OCI-LY7 (cell line): ENCODE results near the gene PRRT1B. TPM values are rescaled to one million over a fixed set of nuclear protein-coding genes. Genes with fewer than 3 reads are reported as not detected.
A peak's percentile ranks its signal among the peaks of the same experiment; 100 is the strongest.

Source experiments
- BruUV-seq: library from RNA; stranded (reverse); fragments of 400-500 nt; replicated peaks from 2 replicates; lab custom pipeline; 2021; lab: Mats Ljungman, UMichigan
- CTCF ChIA-PET: fragments of 300-600 bp; sonication (Branson Sonifier 250); formaldehyde crosslinking; loops from one replicate; lab custom pipeline; 2022; ENCODE audit warnings: antibody characterized with exemption; ENCODE audit not compliant: unreplicated experiment; lab: Charles Lee
- POLR2A ChIA-PET: fragments of 300-600 bp; sonication (Branson Sonifier 250); formaldehyde crosslinking; loops from one replicate; lab custom pipeline; 2022; ENCODE audit warnings: antibody characterized with exemption; lab: Charles Lee
- DNase-seq: peaks from one replicate; pipeline ENCODE4 v3.0.0-alpha.2; 2015; ENCODE audit warnings: low spot score
- H2AFZ ChIP-seq: fragments of 200-600 bp; sonication (generic), shearing (Covaris generic); 2 replicates; pipeline ENCODE4 v1.6.1; 2014; ENCODE audit warnings: mild to moderate bottlenecking, antibody characterized with exemption, low read length, moderate library complexity
- H3K27ac ChIP-seq: fragments of 200-600 bp; sonication (generic); 2 replicates; pipeline ENCODE4 v1.5.1; 2014; ENCODE audit warnings: mixed run types, low read depth, mild to moderate bottlenecking, moderate library complexity, low read length, inconsistent platforms; ENCODE audit not compliant: poor library complexity, severe bottlenecking
- H3K36me3 ChIP-seq: fragments of 200-600 bp; sonication (generic); 2 replicates; pipeline ENCODE4 v1.6.1; 2014; ENCODE audit warnings: mild to moderate bottlenecking, antibody characterized with exemption, low read length, moderate library complexity, mixed read lengths; ENCODE audit not compliant: insufficient read depth
- H3K4me1 ChIP-seq: fragments of 200-600 bp; sonication (generic); 2 replicates; pipeline ENCODE4 v1.5.1; 2014; ENCODE audit warnings: mild to moderate bottlenecking, low read length; ENCODE audit not compliant: insufficient read depth, poor library complexity, severe bottlenecking
- H3K4me2 ChIP-seq: fragments of 200-600 bp; sonication (generic); 2 replicates; pipeline ENCODE4 v1.6.1; 2014; ENCODE audit warnings: mild to moderate bottlenecking, low read length
- H3K4me3 ChIP-seq: fragments of 200-600 bp; sonication (generic); 2 replicates; pipeline ENCODE4 v1.5.1; 2014; ENCODE audit warnings: mild to moderate bottlenecking, low read depth, low read length; ENCODE audit not compliant: poor library complexity, severe bottlenecking
- H3K79me2 ChIP-seq: fragments of 200-600 bp; sonication (generic); 2 replicates; pipeline ENCODE4 v1.6.1; 2016; ENCODE audit warnings: low read depth, mild to moderate bottlenecking, low read length, moderate library complexity, mixed read lengths; ENCODE audit not compliant: insufficient read depth
- H3K9me2 ChIP-seq: fragments of 200-600 bp; sonication (generic); 2 replicates; pipeline ENCODE4 v1.6.1; 2016; ENCODE audit warnings: mild to moderate bottlenecking, low read length, mixed read lengths; ENCODE audit not compliant: insufficient read depth
- H3K9me3 ChIP-seq: fragments of 200-600 bp; sonication (generic); 2 replicates; pipeline ENCODE4 v1.6.1; 2014; ENCODE audit warnings: mild to moderate bottlenecking, mixed run types, low read length, mixed read lengths
- H4K20me1 ChIP-seq: fragments of 200-600 bp; sonication (generic); 2 replicates; pipeline ENCODE4 v1.6.1; 2014; ENCODE audit warnings: mild to moderate bottlenecking, antibody characterized with exemption, low read length, moderate library complexity, mixed read lengths; ENCODE audit not compliant: insufficient read depth
- CTCF ChIP-seq: fragments of 200-600 bp; sonication (generic); conservative IDR thresholded peaks from 2 replicates; pipeline ENCODE4 v1.5.1; 2014; ENCODE audit warnings: mild to moderate bottlenecking, antibody characterized with exemption, low read length, moderate library complexity, mixed read lengths
- EZH2phosphoT487 ChIP-seq: fragments of 200-600 bp; sonication (generic); IDR thresholded peaks from 2 replicates; pipeline ENCODE4 v1.6.1; 2018; ENCODE audit warnings: low read depth, borderline replicate concordance, mild to moderate bottlenecking, mixed run types, antibody characterized with exemption, low read length, moderate library complexity, mixed read lengths
- intact Hi-C: fragments of 100-400 bp; cut with micrococcal nuclease; formaldehyde crosslinking; loops from one replicate; pipeline ENCODE4 v1.10.0; 2022; ENCODE audit not compliant: unreplicated experiment
- total RNA-seq, 2 experiments: library from RNA; depleted of rRNA in 1 of 2; stranded (reverse); fragments of >200 nt in 1 of 2; shearing (Covaris generic) in 1 of 2; gene quantifications; 2 replicates each; pipeline ENCODE4 v1.2.3, GENCODE V29; 2014 to 2022

Gene PRRT1B
- total RNA-seq, 2 experiments from 2014 or later: not detected

GRCh38 chr9:131590449-131590848, 45.1 kb downstream of the PRRT1B start:
- ChIA-PET CTCF (no interaction called here), POLR2A (no interaction called here)
- TF ChIP-seq EZH2phosphoT487 (no peak), CTCF (no peak)
- H3K4me2 ChIP-seq: no peak overlapping the region
- H3K9me3 ChIP-seq: no peaks in the 10 kb centered on the region
- no TSS peak for BruUV-seq
- no peaks in the 10 kb centered on the region for H4K20me1 ChIP-seq
- H2AFZ ChIP-seq: no peak overlapping the region
- DNase-seq: no peak
- no peak overlapping the region for H3K27ac ChIP-seq
- peaks cover 2% of the 10 kb centered on the region for H3K4me1 ChIP-seq
- no peak overlapping the region for H3K4me3 ChIP-seq
- no peaks in the 10 kb centered on the region for H3K79me2 ChIP-seq
- H3K36me3 ChIP-seq: peaks cover 87% of the 10 kb centered on the region
- intact Hi-C loops: loop anchor here (2.0 kb wide), 1 partner anchor 148 kb away; no protein-coding TSS in a partner anchor
- H3K9me2 ChIP-seq: no peaks in the 10 kb centered on the region

GRCh38 chr9:131590907-131591844, 45.9 kb downstream of the PRRT1B start:
- POLR2A ChIA-PET: interaction anchor here (0.5 kb wide), 1 partner anchor 74 kb away, joined by 3 read pairs; no protein-coding TSS in a partner anchor
- no TSS peak for BruUV-seq
- peaks cover 90% of the 10 kb centered on the region for H3K36me3 ChIP-seq

More at GRCh38 chr9:131590907-131591844, 45.9 kb downstream of the PRRT1B start:
- no peak overlapping the region for H3K4me3 ChIP-seq
- no peak overlapping the region for H3K4me2 ChIP-seq
- intact Hi-C loops: loop anchor here (1.0 to 2.0 kb wide), 2 partner anchors 148 to 156 kb away; no protein-coding TSS in a partner anchor
- no peaks in the 10 kb centered on the region for H3K9me2 ChIP-seq
- CTCF ChIA-PET: interaction anchor here (0.6 kb wide), 1 partner anchor 155 kb away, joined by 3 read pairs; no protein-coding TSS in a partner anchor
- DNase-seq: peak; percentile 81
- no peak overlapping the region for H3K27ac ChIP-seq
- no peaks in the 10 kb centered on the region for H3K4me1 ChIP-seq
- TF ChIP-seq EZH2phosphoT487 (no peak), CTCF (peak; percentile 82)
- H2AFZ ChIP-seq: no peak overlapping the region
- H3K9me3 ChIP-seq: no peaks in the 10 kb centered on the region
- H3K79me2 ChIP-seq: no peaks in the 10 kb centered on the region
- no peaks in the 10 kb centered on the region for H4K20me1 ChIP-seq
